ENCODE results near the gene LENG8. TPM values are rescaled to one million over a fixed set of nuclear protein-coding genes. Genes with fewer than 3 reads are reported as not detected.
A peak's percentile ranks its signal among the peaks of the same experiment; 100 is the strongest.

Gene LENG8
- total and polyA plus RNA-seq, 2 of the 13 experiments (the other 11 are each of a cell fraction or from before 2014, with no cell fraction given), result 14.3 to 41.9 TPM

GRCh38 chr19:54448774-54449700 is at the start of gene LENG8 (continued):
- TF ChIP-seq ZNF770 (CRISPR knock-in tag; IDR thresholded peaks at IDR 0.05) (peak; percentile 52; the same call in 1 of the 2 replicates), ZBTB39 (CRISPR knock-in tag; IDR thresholded peaks at IDR 0.05) (0 out of 2 replicates have a peak, but pooled peaks have one; percentile 12), DZIP1 (CRISPR knock-in tag; IDR thresholded peaks at IDR 0.05) (peak; percentile 50; the same call in 1 of the 2 replicates), CBX1 (IDR thresholded peaks at IDR 0.05; ENCODE audit: low read depth) (peak; percentile 25), ZNF318 (CRISPR knock-in tag; IDR thresholded peaks at IDR 0.05) (peak; percentile 85; the same call in 1 of the 2 replicates), CSRNP2 (CRISPR knock-in tag; conservative IDR thresholded peaks at IDR 0.05; ENCODE audit: low read depth) (no peak), ZNF709 (CRISPR knock-in tag; IDR thresholded peaks at IDR 0.05) (peak; percentile 88; the same call in 1 of the 2 replicates), SRSF1 (optimal IDR thresholded peaks at IDR 0.05; ENCODE audit: low read depth, low read length) (peak; percentile 55), NFYB (CRISPR knock-in tag; IDR thresholded peaks at IDR 0.05) (peak; percentile 96)

Data from HepG2 (cell line).